Measurements from ENCODE around the gene GALNTL6.

- no peak for TF ChIP-seq CTCF (IDR thresholded peaks at IDR 0.05)
- TF ChIP-seq EP300 (IDR thresholded peaks at IDR 0.05) = no peak
- no peak for TF ChIP-seq POLR2A (IDR thresholded peaks at IDR 0.05)
Observed at GRCh38 chr4:172357006-172357540, 543.9 kb downstream of the GALNTL6 start.

Data from stomach (tissue), 4 donors.